Measurements from ENCODE around the gene MED22.

DNA sequence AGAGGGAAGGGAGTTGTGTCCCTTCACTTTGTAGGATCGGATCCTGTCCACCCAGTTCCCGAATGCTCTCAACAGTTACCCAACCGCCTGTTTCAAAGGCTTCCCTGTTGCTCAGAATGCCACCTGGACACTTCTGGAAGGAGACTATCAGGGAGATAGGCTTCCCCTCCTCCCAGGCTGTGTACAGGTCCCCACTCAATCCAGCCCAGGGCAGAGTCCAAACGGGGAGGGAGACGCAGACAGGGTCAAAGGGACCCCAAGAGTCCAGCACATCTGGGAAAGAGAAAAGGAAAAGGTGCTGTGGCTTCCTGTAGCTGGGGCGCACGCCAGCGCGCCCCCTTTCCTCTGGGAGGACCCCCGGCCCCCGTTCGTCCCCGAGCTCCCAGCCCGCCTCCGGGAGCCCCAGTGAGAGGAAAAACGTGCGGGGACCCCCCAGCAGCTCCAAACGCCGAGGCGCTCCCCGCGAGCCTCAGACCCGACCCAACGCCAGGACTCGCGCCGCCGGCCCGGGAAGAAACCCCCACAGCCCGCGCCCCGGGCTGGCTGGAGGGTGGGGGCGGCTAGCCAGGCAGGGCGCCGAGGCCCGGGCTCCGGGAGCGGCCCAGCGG is 27.3 kb upstream of the MED22 start:
- TF ChIP-seq, protein P1, sequence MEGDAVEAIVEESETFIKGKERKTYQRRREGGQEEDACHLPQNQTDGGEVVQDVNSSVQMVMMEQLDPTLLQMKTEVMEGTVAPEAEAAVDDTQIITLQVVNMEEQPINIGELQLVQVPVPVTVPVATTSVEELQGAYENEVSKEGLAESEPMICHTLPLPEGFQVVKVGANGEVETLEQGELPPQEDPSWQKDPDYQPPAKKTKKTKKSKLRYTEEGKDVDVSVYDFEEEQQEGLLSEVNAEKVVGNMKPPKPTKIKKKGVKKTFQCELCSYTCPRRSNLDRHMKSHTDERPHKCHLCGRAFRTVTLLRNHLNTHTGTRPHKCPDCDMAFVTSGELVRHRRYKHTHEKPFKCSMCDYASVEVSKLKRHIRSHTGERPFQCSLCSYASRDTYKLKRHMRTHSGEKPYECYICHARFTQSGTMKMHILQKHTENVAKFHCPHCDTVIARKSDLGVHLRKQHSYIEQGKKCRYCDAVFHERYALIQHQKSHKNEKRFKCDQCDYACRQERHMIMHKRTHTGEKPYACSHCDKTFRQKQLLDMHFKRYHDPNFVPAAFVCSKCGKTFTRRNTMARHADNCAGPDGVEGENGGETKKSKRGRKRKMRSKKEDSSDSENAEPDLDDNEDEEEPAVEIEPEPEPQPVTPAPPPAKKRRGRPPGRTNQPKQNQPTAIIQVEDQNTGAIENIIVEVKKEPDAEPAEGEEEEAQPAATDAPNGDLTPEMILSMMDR (IDR thresholded peaks at IDR 0.05; ENCODE audit: insufficient read depth, low read length, poor library complexity, severe bottlenecking), result peak; percentile 39
- no peak for TF ChIP-seq EZH2phosphoT487 (conservative IDR thresholded peaks at IDR 0.05; ENCODE audit: low read length)

Data from SU-DHL-6 (cell line).